Retinal pigment epithelial cell (primary cell): Measurements from ENCODE around the gene CHD2.

Experiments
- DNase-seq: peaks from one replicate; pipeline ENCODE4 v3.0.0-alpha.2; 2010; ENCODE audit warnings: low read depth
- H3K4me3 ChIP-seq: 2 replicates; pipeline ENCODE4 v1.5.1; 2011; ENCODE audit warnings: mild to moderate bottlenecking, low read length, control low read depth, moderate library complexity
- TF ChIP-seq, protein P1 (sequence below): conservative IDR thresholded peaks from 2 replicates; pipeline ENCODE4 v1.5.1; 2011; ENCODE audit warnings: low read depth, low read length, control low read depth, inconsistent platforms

CHD2 gene

DNA sequence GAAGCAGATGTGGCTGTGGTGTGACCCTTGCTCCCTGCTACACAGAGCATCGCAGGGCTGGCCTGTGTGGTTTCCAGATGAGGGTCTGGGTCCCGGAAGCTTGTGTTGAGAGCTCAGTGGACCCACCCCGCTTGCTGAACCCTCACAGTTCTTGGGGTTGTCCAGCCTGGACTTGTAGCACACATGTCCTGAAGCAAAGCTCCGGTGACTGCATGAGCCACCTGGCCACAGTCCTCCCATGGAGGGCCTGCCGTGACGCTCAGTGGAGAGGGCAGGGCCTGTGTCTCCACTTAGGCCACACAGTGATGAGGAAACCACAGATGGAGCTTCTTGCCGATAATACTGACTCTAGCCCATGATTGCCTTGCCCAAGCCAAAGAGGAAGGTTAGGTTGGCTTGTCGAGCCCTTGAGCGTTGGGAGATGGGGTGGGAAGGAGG is 126.3 kb downstream of the CHD2 start:
- TF ChIP-seq, protein P1, sequence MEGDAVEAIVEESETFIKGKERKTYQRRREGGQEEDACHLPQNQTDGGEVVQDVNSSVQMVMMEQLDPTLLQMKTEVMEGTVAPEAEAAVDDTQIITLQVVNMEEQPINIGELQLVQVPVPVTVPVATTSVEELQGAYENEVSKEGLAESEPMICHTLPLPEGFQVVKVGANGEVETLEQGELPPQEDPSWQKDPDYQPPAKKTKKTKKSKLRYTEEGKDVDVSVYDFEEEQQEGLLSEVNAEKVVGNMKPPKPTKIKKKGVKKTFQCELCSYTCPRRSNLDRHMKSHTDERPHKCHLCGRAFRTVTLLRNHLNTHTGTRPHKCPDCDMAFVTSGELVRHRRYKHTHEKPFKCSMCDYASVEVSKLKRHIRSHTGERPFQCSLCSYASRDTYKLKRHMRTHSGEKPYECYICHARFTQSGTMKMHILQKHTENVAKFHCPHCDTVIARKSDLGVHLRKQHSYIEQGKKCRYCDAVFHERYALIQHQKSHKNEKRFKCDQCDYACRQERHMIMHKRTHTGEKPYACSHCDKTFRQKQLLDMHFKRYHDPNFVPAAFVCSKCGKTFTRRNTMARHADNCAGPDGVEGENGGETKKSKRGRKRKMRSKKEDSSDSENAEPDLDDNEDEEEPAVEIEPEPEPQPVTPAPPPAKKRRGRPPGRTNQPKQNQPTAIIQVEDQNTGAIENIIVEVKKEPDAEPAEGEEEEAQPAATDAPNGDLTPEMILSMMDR, result no peak

DNA sequence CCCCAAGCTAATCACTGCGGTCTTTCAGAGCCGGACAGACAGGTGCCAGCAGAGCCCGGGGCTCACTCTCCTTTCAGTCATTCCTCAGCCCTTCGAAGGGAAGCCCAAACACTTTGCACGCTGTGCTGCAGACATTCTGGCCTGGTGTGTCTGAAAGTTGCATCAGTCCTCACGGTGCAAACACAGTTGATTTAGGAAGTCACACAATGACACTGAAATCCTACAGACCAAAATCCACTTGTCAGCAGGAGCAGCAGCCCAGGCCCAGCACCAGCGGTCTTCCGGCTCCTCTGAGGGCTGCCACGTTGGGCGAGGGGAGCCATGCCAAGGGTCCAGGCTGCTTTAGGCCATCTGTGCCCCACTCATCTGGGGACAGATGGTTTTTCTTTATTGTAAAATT is 127.3 kb downstream of the CHD2 start:
- no peak overlapping the region for H3K4me3 ChIP-seq
- no peak for DNase-seq
- TF ChIP-seq, protein P1, result no peak

More for the DNA sequence above, 126.3 kb downstream of the CHD2 start:
- H3K4me3 ChIP-seq, result no peak overlapping the region
- no peak for DNase-seq

DNA sequence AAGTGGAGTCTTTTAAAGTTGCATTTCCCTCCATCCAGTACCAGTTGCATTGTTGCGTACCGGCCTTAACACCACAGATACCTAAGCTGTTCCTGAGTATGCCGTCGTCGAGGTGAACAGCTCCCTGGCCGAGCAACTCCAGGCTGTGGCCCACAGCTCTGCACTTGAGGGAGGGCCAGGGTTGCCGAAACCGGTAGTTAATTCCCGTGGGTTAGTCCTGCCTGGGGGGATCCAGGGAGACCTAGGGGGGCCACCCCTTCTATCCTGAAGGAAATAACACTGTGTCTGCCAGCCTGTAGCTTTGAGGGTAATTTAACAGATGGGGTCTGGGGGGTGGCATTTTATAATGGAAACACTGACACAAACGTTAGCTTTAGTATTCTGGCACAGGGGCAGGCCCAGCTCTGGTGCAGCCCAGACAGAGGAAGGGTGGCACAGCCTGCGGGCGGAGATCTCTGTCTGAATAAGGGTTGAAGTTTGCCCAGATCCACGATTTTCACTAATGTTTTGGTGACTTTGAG is 128.0 kb downstream of the CHD2 start:
- no peak overlapping the region for H3K4me3 ChIP-seq
- TF ChIP-seq, protein P1, result no peak
- no peak for DNase-seq

DNA sequence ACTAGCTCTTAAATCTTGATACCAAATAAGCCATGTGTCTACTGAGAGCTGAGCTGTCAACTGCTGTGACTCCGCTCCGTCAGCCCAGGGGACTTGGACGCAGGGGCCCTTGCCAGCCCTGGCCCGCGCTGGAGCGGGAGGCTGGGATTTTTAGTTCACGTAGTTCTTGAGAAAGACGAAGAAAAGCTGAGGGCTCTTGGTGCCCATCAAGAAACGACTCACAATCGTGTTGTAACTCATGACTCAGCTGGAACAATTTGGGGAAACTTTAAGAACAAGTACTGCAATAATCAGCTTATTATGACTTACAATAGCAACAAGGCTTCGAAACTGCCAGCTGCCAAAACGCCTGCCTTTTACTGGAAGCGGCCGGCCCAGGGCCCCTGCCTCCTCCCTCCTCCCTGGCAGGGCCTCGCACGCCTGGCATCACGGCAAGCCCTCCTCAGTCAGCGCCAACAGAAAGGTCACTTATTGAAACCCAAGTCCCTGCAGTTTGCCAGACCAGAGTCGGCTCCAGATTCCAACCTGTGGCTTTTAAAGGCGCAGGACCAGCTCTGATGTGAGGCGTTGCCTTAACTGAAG is 128.6 kb downstream of the CHD2 start:
- peak; percentile 88 for DNase-seq
- no peak overlapping the region for H3K4me3 ChIP-seq
- TF ChIP-seq, protein P1, result no peak

DNA sequence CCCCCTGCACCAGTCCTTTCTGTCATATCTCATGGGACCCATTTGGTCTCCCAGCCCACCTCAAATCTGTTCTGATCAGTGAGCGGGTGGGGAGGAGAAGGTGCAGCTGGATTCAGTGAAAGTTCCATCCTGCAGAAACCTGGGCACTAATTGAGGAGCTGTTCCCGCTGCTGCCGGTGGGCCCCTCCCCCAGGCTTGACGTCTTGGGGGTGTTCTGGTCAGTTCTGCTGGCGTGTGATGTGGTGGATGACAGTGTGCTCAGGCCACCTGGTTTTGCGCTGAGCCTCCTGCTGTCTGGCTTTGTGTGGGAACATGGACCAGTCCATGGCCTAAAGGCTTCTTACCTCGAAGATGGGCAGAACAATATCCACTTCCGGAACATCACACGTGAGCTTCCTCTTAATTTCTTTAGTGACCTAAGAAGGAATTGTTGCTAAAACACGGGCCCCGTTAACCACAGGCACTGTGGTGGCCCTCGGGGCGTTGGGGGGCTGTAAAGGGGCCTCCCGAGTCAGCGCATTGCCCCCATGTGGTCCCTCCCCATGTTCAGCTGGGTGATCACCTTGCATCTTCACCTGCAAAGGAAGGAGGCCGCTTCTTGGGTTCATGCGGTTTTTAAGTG is 129.2 kb downstream of the CHD2 start:
- DNase-seq, result no peak
- H3K4me3 ChIP-seq, result no peak overlapping the region
- TF ChIP-seq, protein P1, result no peak

DNA sequence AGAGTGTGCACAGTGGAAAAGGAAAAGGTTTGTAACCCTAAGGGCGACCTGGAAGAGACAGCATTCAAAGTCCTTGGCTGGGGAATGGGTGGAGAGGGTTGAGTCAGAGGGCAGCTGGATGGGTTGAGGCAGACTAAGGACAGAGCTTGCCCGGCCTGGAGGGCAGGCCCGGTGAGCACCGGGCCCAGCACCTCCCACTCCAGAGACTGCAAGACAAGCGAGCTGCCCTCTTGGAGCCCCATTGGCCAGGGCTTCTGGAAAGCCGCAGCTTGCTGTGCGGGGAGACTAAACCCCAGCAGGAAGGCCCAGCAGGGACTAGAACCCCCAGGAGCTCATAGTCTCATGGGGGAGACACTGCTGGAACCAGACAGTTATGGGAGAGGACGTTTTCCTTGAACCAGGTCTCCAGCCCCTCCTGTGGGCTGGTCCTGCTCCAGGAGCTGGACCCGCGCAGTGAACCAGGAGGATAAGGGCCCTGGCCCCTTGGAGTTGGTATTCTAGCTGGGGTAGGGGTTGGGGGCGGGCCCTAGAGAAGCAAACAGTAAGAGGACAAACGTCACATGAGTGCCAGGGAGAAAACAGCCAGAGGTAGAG is 129.8 kb downstream of the CHD2 start:
- no peak for DNase-seq
- TF ChIP-seq, protein P1, result no peak

More for the DNA sequence above, 129.8 kb downstream of the CHD2 start:
- H3K4me3 ChIP-seq, result no peak overlapping the region
